ENCODE results near the gene S1PR1. TPM values are rescaled to one million over a fixed set of nuclear protein-coding genes. Genes with fewer than 3 reads are reported as not detected.

Gene S1PR1
- total RNA-seq, 1 experiment from 2014 or later, result 0.24 TPM

DNA sequence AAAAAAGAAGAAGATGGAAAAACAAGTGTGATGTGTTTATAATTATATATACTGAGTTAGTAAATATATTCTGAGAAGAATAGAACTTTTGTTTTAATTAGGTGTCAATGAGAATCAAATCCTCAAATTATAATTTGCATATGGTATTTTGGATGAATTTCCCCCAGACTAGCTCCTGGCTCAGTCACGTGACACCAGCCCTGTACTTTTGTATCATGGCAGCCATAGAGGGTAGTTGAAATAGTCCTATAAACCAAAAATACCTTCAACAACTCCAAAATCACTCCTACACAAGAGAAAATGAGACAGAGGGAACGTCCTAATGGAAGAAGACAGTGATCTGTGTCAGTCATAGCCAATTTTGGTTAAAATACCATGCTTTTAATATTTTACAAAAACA lies 9.0 kb upstream of the S1PR1 start:
- no peaks in the 10 kb centered on the region for H3K36me3 Mint-ChIP-seq (ENCODE audit: insufficient read depth in 1 of 3, low read depth in 3 of 3)
- no peaks in the 10 kb centered on the region for H3K4me1 Mint-ChIP-seq
- no peak overlapping the region for H2AK5ac ChIP-seq (ENCODE audit: insufficient read length, low read length)
- H3K79me1 ChIP-seq (ENCODE audit: insufficient read depth, low read depth, low read length, poor library complexity, severe bottlenecking), result no peaks in the 10 kb centered on the region
- no peak overlapping the region for H3T11ph ChIP-seq (ENCODE audit: low read length)
- no peak overlapping the region for H3K23ac ChIP-seq (ENCODE audit: insufficient read length, low read depth, low read length)
- H2BK5ac ChIP-seq (ENCODE audit: insufficient read length, low read length), result no peak overlapping the region
- no peaks in the 10 kb centered on the region for H3K4me1 ChIP-seq (ENCODE audit: insufficient read depth, low read length)
- no peak overlapping the region for H4K5ac ChIP-seq (ENCODE audit: insufficient read length, low read depth, low read length)
- H3K14ac ChIP-seq (ENCODE audit: insufficient read depth, low read length), result no peak overlapping the region
- no peak overlapping the region for H2AFZ ChIP-seq (ENCODE audit: low read length)
- H3K9ac ChIP-seq (ENCODE audit: extremely low read depth, insufficient read length, low read length), result no peak overlapping the region
- no peaks in the 10 kb centered on the region for H3K23me2 ChIP-seq (ENCODE audit: insufficient read length, low read depth, low read length, poor library complexity, severe bottlenecking)
- no peak overlapping the region for H2BK120ac ChIP-seq (ENCODE audit: low read depth, low read length, poor library complexity, severe bottlenecking)
- H3K9me3 ChIP-seq (ENCODE audit: control insufficient read depth, low read depth, low read length), result no peaks in the 10 kb centered on the region
- TF ChIP-seq, protein P1, sequence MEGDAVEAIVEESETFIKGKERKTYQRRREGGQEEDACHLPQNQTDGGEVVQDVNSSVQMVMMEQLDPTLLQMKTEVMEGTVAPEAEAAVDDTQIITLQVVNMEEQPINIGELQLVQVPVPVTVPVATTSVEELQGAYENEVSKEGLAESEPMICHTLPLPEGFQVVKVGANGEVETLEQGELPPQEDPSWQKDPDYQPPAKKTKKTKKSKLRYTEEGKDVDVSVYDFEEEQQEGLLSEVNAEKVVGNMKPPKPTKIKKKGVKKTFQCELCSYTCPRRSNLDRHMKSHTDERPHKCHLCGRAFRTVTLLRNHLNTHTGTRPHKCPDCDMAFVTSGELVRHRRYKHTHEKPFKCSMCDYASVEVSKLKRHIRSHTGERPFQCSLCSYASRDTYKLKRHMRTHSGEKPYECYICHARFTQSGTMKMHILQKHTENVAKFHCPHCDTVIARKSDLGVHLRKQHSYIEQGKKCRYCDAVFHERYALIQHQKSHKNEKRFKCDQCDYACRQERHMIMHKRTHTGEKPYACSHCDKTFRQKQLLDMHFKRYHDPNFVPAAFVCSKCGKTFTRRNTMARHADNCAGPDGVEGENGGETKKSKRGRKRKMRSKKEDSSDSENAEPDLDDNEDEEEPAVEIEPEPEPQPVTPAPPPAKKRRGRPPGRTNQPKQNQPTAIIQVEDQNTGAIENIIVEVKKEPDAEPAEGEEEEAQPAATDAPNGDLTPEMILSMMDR (conservative IDR thresholded peaks at IDR 0.05), result no peak
- no peak overlapping the region for H3K4ac ChIP-seq (ENCODE audit: low read depth, low read length)
- H3K9me3 Mint-ChIP-seq, result no peaks in the 10 kb centered on the region; a peak in 2 of 5 replicates
- no peak overlapping the region for H3K4me3 Mint-ChIP-seq
- H4K20me1 ChIP-seq (ENCODE audit: control insufficient read depth, insufficient read depth, insufficient read length), result no peaks in the 10 kb centered on the region
- no peak overlapping the region for H4K8ac ChIP-seq (replicated peaks; ENCODE audit: insufficient read length, low read depth, low read length)
- no peaks in the 10 kb centered on the region for H3K27me3 ChIP-seq (ENCODE audit: insufficient read depth, low read length)
- H2BK12ac ChIP-seq (ENCODE audit: insufficient read length, low read depth, low read length), result no peak overlapping the region
- H2BK15ac ChIP-seq (ENCODE audit: low read depth, low read length), result no peak overlapping the region
- H3K27ac Mint-ChIP-seq, result no peak overlapping the region
- no peak overlapping the region for H3K18ac ChIP-seq (ENCODE audit: insufficient read length, low read depth, low read length)
- no CpG with 5 or more reads among the region's 2 CpGs for WGBS (ENCODE audit: extremely low coverage, insufficient read length, low lambda C conversion rate)
- no peak overlapping the region for H4K91ac ChIP-seq (ENCODE audit: insufficient read length, low read depth, low read length)
- no peak for DNase-seq
- peaks cover 14% of the 10 kb centered on the region for H3K27me3 Mint-ChIP-seq (ENCODE audit: low read depth)
- H3K4me2 ChIP-seq (ENCODE audit: insufficient read depth, insufficient read length, low read length), result no peak overlapping the region
- no peak overlapping the region for H2BK20ac ChIP-seq (ENCODE audit: low read depth, low read length, poor library complexity, severe bottlenecking)
- no peaks in the 10 kb centered on the region for H3K79me2 ChIP-seq (ENCODE audit: insufficient read depth, low read length)
- no peak overlapping the region for H3K27ac ChIP-seq (ENCODE audit: insufficient read length, low read depth, low read length)
- no peak overlapping the region for H3K56ac ChIP-seq (ENCODE audit: insufficient read length, low read depth, low read length)

All from H9 (cell line).